Neural cell (in vitro differentiated cells): ENCODE results near the gene DYNC1I2.

Experiments
- CTCF ChIP-seq: fragments of 450-650 bp; IDR thresholded peaks from 2 replicates; pipeline ENCODE4 v1.5.1; 2014; ENCODE audit warnings: antibody characterized with exemption, mild to moderate bottlenecking, moderate library complexity; ENCODE audit not compliant: poor library complexity, severe bottlenecking
- EP300 ChIP-seq: fragments of 450-650 bp; conservative IDR thresholded peaks from 2 replicates; pipeline ENCODE4 v1.6.1; 2014; ENCODE audit warnings: antibody characterized with exemption, mild to moderate bottlenecking, moderate library complexity; ENCODE audit not compliant: poor library complexity, severe bottlenecking
- POLR2AphosphoS5 ChIP-seq: IDR thresholded peaks from 2 replicates; pipeline ENCODE4 v1.6.1; 2012
- REST ChIP-seq: IDR thresholded peaks from 2 replicates; pipeline ENCODE4 v1.6.1; 2012; ENCODE audit warnings: borderline replicate concordance
- SMC3 ChIP-seq: fragments of 450-650 bp; conservative IDR thresholded peaks from 2 replicates; pipeline ENCODE4 v1.6.1; 2014; ENCODE audit warnings: antibody characterized with exemption, mild to moderate bottlenecking, moderate library complexity; ENCODE audit not compliant: poor library complexity

GRCh38 chr2:171729952-171730317, 42.7 kb downstream of the DYNC1I2 start:
- TF ChIP-seq CTCF (no peak), EP300 (no peak), SMC3 (no peak), REST (no peak), POLR2AphosphoS5 (no peak)
